ENCODE measurements around the gene HSF4. TPM values are rescaled to one million over a fixed set of nuclear protein-coding genes. Genes with fewer than 3 reads are reported as not detected.
A peak's percentile ranks its signal among the peaks of the same experiment; 100 is the strongest.

HSF4 gene
- total RNA-seq, 1 experiment from 2014 or later: 25.6 TPM

DNA sequence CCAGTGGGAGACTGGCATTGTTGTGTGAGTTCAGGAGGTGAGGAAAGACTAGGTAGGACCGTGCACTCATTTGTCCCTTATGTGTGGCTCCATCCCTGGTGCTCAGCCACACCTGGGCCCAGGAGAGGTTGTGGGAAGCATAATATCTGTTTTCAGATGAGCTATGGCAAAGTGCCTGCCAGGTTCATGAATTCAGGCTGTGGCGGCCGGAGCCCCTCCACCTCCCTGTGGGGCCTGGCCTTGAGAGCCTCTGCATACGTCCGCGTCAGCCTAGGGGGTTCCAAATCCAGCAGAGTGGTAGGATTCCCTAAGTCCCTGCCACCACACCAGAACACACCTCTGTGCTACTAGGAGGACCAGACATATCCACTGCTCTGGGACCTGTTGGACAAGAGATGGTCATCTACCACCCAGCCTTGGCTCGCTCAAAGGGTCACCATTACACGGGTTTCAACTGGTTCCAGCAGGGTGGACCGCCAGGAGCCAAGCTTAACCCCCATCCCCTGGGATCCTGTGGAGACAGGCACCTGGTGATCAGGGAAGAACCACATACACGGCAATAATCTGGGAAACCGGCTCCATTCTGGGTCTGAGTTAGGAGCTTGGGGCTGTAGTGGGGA is 15.8 kb upstream of the HSF4 start:
- no peak for DNase-seq (ENCODE audit: low read depth)
- in situ Hi-C loops (cut with HindIII; ENCODE audit: low pct_unique_long_range_greater_than_20kb, low sequenced_read_pairs): no loop called here

GRCh38 chr16:67149276-67150046 is 15.1 kb upstream of the HSF4 start:
- DNase-seq (ENCODE audit: low read depth): no peak
- in situ Hi-C loops (cut with HindIII; ENCODE audit: low pct_unique_long_range_greater_than_20kb, low sequenced_read_pairs): no loop called here

DNA sequence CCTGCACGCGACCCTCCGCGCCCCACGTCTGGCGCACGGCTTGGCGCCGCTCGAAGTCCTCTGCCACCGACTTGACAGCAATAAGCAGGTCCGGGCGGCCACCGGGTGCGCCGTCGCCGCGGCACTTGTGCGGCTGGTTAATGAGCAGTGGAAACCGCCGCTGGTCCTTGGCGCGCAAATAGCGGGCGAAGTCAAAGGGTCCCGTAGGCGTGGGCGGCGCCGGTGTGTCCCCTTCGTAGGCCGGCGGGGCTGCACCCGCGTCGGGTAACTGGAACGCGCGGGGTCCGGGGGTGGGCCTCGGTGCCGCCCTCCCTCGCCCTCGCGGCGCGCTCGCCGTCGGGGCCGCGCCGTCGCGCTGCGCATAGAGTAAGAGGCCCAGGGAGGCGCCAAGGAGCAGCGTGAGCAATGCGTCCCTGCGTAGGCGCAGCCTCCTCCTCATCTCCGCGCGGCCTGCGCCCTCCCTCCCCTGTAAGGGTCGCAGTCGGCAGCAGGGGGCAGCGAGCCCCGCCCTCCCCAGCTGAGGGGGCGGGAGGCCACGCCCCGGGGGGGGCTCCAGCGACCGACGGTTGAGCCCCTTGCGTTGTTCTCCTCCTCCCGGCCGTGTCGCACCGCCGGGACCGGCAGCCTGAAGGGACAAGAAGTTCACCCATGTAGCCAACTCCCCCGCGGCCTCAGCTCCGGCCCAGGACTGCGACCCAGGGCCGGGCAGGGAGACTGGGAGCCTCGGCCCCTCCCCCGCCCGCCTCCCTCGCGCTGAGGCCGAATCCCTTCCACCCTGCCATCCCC is 14.3 kb upstream of the HSF4 start:
- in situ Hi-C loops (cut with HindIII; ENCODE audit: low pct_unique_long_range_greater_than_20kb, low sequenced_read_pairs): no loop called here

GRCh38 chr16:67150833-67151396 is 13.6 kb upstream of the HSF4 start, which contains the start of gene B3GNT9:
TSS of gene B3GNT9 (minus strand) at chr16:67150998. CDS start at chr16:67150485, 513 bp downstream.
- DNase-seq (ENCODE audit: low read depth): no peak
- in situ Hi-C loops (cut with HindIII; ENCODE audit: low pct_unique_long_range_greater_than_20kb, low sequenced_read_pairs): no loop called here

More for the DNA sequence above, 14.3 kb upstream of the HSF4 start:
- no peak for DNase-seq (ENCODE audit: low read depth)

GRCh38 chr16:67151431-67152097 is 13.0 kb upstream of the HSF4 start:
- in situ Hi-C loops (cut with HindIII; ENCODE audit: low pct_unique_long_range_greater_than_20kb, low sequenced_read_pairs): no loop called here
- DNase-seq (ENCODE audit: low read depth): no peak

GRCh38 chr16:67154578-67155294 is 9.8 kb upstream of the HSF4 start:
- in situ Hi-C loops (cut with HindIII; ENCODE audit: low pct_unique_long_range_greater_than_20kb, low sequenced_read_pairs): no loop called here
- DNase-seq (ENCODE audit: low read depth): no peak

DNA sequence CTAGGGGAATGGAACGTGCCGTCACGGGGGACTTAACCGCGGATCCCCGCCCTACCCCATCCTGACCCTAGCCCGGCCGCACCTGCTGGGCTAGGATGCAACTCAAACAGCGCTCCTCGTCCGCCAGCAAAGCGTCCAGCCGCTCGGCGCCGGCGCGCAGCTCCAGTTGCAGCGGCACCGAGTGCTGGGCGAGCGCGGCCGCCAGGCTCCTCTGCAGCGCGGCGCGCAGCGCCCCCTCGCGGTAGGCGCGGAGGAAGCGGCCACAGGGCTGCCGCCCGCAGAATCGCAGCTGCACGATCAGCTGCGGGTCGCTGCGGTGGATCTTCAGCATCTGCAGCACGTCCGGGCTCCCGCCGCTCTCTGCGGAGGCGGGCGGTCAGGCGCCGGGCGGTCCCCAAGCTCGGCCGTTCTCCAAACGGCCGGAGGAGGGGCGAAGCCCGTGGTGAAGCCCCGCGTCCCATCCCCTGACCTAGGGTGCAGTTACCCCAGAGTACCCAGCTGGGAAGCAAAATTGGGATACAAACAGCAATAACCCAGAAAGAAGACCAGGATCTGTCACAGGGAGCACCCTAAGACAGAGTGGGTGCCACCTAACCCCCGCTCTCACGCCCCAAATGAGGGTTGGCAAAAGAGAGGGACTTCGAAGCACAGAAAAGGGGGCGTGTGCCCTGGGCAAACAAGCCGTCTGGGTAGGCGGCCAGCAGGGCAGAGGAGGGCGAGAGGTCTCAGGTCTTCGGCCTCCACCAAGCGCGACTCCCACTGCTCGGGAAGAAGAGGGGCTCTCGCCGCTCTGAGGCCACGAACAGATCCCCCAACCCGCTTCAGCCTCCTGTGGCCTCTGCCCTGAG is 9.0 kb upstream of the HSF4 start:
- DNase-seq (ENCODE audit: low read depth): peak; percentile 51
- in situ Hi-C loops (cut with HindIII; ENCODE audit: low pct_unique_long_range_greater_than_20kb, low sequenced_read_pairs): no loop called here

DNA sequence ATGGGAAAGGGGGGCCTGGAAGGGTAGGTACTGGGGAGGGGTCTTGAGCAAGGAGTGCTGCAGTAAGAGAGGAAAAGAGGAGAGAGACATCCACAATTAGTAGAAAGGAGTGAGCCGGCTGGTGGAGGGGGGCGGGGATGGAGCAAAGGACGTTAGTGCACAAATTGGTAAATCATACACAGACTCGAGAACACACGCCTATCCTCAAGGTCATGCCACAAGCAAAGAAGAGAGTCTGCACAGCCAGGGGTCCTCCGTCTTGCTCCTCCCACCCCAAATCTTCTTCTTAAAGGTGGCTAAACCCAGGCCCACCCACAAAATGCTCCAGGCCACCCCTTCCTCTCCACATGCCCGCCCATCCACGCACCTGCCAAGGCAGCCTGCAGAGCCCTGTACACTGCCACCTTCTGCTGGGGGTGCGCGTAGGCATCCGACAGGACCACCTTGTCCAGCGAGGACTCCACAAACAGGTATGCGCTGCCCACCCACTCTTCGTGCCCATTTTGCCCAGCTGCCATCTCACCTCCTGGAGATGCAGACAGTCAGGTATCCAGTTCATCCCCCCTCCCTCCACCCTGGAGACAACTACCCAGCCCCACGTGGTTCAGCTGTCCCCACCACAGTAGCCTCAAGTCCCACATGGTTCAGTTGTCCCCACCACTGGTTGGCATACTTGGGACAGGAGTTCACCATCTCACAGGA is 8.3 kb upstream of the HSF4 start:
- in situ Hi-C loops (cut with HindIII; ENCODE audit: low pct_unique_long_range_greater_than_20kb, low sequenced_read_pairs): no loop called here

GRCh38 chr16:67157106-67157748 is 7.3 kb upstream of the HSF4 start:
- DNase-seq (ENCODE audit: low read depth): no peak
- in situ Hi-C loops (cut with HindIII; ENCODE audit: low pct_unique_long_range_greater_than_20kb, low sequenced_read_pairs): no loop called here

More for the DNA sequence above, 8.3 kb upstream of the HSF4 start:
- DNase-seq (ENCODE audit: low read depth): no peak

DNA sequence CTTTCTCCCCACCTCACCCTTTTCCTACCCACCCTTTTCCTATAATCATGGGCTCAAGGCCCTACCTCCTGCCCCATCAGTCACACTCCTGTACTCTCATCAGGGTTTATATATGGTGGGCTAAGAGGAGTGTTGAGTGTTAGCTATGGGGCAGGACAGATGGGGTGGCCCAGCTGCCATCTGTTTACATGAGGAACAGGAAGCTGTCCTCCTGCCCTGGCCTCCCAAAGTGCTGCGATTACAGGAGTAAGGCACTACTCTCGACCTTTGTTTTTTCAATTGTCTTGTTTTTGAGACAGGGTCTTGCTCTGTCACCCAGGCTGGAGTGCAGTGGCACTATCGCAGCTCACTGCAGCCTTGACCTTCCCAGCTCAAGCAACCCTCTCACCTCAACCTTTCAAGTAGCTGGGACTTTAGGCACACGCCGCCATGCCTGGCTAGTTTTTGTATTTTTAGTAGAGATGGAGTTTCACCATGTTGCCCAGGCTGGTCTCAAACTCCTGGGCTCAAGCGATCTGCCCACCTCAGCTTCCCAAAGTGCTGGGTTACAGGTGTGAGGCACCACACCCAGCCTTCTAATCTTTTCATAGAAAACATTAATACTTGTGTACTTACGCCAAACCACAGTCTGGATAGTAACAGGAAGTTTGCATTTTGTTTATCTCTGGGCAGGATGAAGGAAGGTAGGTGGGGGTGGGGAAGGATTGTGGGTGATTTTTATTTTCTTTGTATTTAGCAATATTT is 6.5 kb upstream of the HSF4 start:
- no peak for DNase-seq (ENCODE audit: low read depth)
- in situ Hi-C loops (cut with HindIII; ENCODE audit: low pct_unique_long_range_greater_than_20kb, low sequenced_read_pairs): no loop called here

DNA sequence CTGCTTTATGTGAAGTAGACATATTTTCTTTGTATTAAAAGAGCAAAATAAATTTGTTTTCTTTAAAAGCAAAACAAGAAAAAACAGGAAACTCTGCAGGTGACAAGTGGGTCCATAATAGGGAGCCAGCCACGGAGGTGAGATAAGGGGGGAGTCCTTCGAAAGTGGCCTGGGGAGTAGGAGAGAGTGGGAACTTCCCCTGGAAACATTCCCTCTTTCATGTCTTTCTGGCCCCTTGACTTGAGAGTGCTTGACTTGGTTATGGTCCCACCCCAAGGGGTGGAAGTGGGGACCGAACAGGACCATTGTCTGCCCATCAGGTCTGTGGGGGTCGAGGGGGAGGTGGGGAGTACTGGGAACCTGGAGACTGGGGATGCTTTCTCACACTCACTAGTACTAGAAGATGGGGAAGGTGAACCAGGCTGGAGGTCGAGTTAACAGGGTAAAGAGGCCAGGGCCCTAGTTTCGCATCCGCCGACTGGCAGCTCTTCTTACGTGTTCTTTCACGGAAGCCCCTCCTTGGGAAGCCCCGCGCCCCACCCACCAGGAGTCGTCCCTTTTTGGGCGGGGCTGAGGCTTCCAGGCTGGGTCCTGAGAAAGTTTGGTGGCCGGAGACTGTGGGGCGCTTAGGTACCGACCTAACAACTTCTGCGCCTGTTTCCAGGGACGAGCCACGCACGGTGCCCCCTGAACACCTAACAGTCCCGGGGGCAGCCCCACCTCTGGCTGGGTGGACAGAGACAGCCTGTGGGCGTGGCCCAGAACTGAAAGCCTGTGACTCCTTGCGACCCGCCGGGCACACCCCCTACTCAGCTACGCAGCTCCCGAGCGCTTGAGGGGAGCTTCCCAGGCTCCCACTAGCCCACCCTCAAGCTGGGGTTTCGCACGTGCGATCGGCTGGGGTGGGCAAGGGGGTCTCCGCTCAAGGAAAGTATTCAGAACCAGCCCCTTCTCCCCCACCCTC is 5.6 kb upstream of the HSF4 start:
- peak; percentile 70 for DNase-seq (ENCODE audit: low read depth)
- in situ Hi-C loops (cut with HindIII; ENCODE audit: low pct_unique_long_range_greater_than_20kb, low sequenced_read_pairs): no loop called here

- in situ Hi-C loops (cut with HindIII; ENCODE audit: low pct_unique_long_range_greater_than_20kb, low sequenced_read_pairs): no loop called here
- no peak for DNase-seq (ENCODE audit: low read depth)
Measured at GRCh38 chr16:67161595-67162058, 2.9 kb upstream of the HSF4 start.

DNA sequence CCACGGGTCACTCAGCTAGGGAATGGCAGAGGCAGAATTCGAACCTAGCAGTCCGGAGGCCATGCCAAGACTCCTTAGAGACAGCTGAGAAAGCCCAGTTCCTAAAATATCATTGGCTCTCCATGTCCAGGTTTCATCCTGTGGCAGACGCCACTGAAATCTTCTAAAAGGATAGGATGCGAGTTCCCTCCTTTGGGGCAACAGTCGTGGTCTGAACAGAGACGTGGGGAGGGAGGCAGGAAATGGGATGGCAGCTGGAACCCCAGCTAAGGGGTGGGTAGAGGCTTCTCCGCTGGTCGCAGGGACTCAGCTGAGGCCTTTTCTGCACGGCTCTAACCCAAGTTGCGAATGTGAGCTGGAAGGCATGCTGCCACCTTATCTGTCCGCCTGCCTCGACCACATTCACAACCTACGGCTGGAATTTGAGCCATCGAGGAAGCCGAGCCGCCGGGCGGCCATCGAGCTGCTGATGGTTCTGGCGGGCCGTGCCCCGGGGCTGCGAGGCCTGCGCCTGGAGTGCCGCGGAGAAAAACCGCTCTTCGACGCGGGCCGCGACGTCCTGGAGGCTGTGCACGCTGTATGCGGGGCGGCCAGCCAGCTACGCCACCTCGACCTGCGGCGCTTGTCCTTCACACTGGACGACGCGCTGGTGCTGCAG is 1.9 kb upstream of the HSF4 start:
- DNase-seq (ENCODE audit: low read depth): no peak
- in situ Hi-C loops (cut with HindIII; ENCODE audit: low pct_unique_long_range_greater_than_20kb, low sequenced_read_pairs): no loop called here

Measured in Caki2 (cell line).